VCaP (cell line): ENCODE measurements around the gene PRSS2.
"Not testable (repeated sequence)": the region's sequence is repeated elsewhere in the genome, so short reads cannot be mapped to it uniquely, and the experiment has no call there.

ENCODE experiments used
- H3K27ac ChIP-seq: fragments of 450-650 bp; 2 replicates; pipeline ENCODE4 v1.5.1; 2017
- CTCF ChIP-seq: fragments of 450-650 bp; conservative IDR thresholded peaks from 2 replicates; pipeline ENCODE4 v1.5.1; 2017; ENCODE audit warnings: mild to moderate bottlenecking, moderate library complexity

Gene PRSS2

GRCh38 chr7:142776206-142776844 is 5.6 kb downstream of the PRSS2 start:
- no peak for TF ChIP-seq CTCF
- no peak overlapping the region for H3K27ac ChIP-seq

GRCh38 chr7:142776845-142777225 is 6.1 kb downstream of the PRSS2 start:
- not testable (repeated sequence) for H3K27ac ChIP-seq

GRCh38 chr7:142777318-142777717 is 6.5 kb downstream of the PRSS2 start:
- no peak overlapping the region for H3K27ac ChIP-seq
- no peak for TF ChIP-seq CTCF

- peak; percentile 95 for TF ChIP-seq CTCF
- H3K27ac ChIP-seq = no peak overlapping the region; the same call in 1 of the 2 replicates
Observed at GRCh38 chr7:142782922-142783900, 12.4 kb downstream of the PRSS2 start.

GRCh38 chr7:142784096-142784495 is 13.3 kb downstream of the PRSS2 start:
- TF ChIP-seq CTCF = no peak
- no peak overlapping the region for H3K27ac ChIP-seq

- TF ChIP-seq CTCF = no peak
- H3K27ac ChIP-seq = no peak overlapping the region
Observed at GRCh38 chr7:142784716-142785115, 13.9 kb downstream of the PRSS2 start.

GRCh38 chr7:142785841-142786250 is 15.1 kb downstream of the PRSS2 start:
- TF ChIP-seq CTCF = no peak
- H3K27ac ChIP-seq = no peak overlapping the region
